Measurements from ENCODE around the gene ARHGEF33.

The ARHGEF33 gene

GRCh38 chr2:38856165-38856564 is 33.5 kb upstream of the ARHGEF33 start (continued):
- TF ChIP-seq ZBTB7A (tag by site-specific recombination; IDR thresholded peaks at IDR 0.05; ENCODE audit: low read depth) (no peak), ZNF660 (tag by site-specific recombination; IDR thresholded peaks at IDR 0.05) (no peak)

GRCh38 chr2:38862476-38862875 is 27.2 kb upstream of the ARHGEF33 start:
- CTCF ChIA-PET, result interaction anchor here (0.6 kb wide), 1 partner anchor 242 kb away, joined by 3 read pairs; no protein-coding TSS in a partner anchor
- TF ChIP-seq BCL11A (tag by site-specific recombination; IDR thresholded peaks at IDR 0.05; ENCODE audit: low read depth) (no peak), ZNF768 (tag by site-specific recombination; IDR thresholded peaks at IDR 0.05) (no peak)
- H3K36me3 ChIP-seq (ENCODE audit: control insufficient read depth in 2 of 2, insufficient read depth in 1 of 2, low read length in 2 of 2), result peaks cover 44 to 61% of the 10 kb centered on the region in 2 experiments

GRCh38 chr2:38863061-38863695 is 26.5 kb upstream of the ARHGEF33 start:
- H3K4me3 ChIP-seq (ENCODE audit: low read depth, low read length), result no peak overlapping the region
- CTCF ChIA-PET, result interaction anchor here (0.6 kb wide), 1 partner anchor 242 kb away, joined by 3 read pairs; no protein-coding TSS in a partner anchor
- peaks cover 43 to 59% of the 10 kb centered on the region in 2 experiments for H3K36me3 ChIP-seq (ENCODE audit: control insufficient read depth in 2 of 2, insufficient read depth in 1 of 2, low read length in 2 of 2)
- TF ChIP-seq SP3 (tag by site-specific recombination; IDR thresholded peaks at IDR 0.05) (no peak), ZNF513 (tag by site-specific recombination; IDR thresholded peaks at IDR 0.05) (no peak)
- POLR2A ChIA-PET, result no interaction called here
- H3K9me3 ChIP-seq (ENCODE audit: control insufficient read depth, insufficient read depth, low read depth, low read length), result no peaks in the 10 kb centered on the region
- no peak overlapping the region for H3K27ac ChIP-seq (ENCODE audit: extremely low read depth, low read depth, low read length)
- H3K4me1 ChIP-seq (ENCODE audit: control insufficient read depth, insufficient read depth, low read length), result peaks cover 19% of the 10 kb centered on the region

More at GRCh38 chr2:38862476-38862875, 27.2 kb upstream of the ARHGEF33 start:
- Histone ChIP-seq H3K27ac (ENCODE audit: extremely low read depth, low read depth, low read length) (no peak overlapping the region), H3K4me1 (ENCODE audit: control insufficient read depth, insufficient read depth, low read length) (peaks cover 19% of the 10 kb centered on the region), H3K9me3 (ENCODE audit: control insufficient read depth, insufficient read depth, low read depth, low read length) (no peaks in the 10 kb centered on the region), H3K4me3 (ENCODE audit: low read depth, low read length) (no peak overlapping the region)
- POLR2A ChIA-PET, result no interaction called here

- Histone ChIP-seq H3K4me3 (ENCODE audit: low read depth, low read length) (no peak overlapping the region), H3K4me1 (ENCODE audit: control insufficient read depth, insufficient read depth, low read length) (peaks cover 19% of the 10 kb centered on the region), H3K9me3 (ENCODE audit: control insufficient read depth, insufficient read depth, low read depth, low read length) (no peaks in the 10 kb centered on the region), H3K36me3 (ENCODE audit: control insufficient read depth in 2 of 2, insufficient read depth in 1 of 2, low read length in 2 of 2) (peaks cover 24 to 25% of the 10 kb centered on the region in 2 experiments), H3K27ac (ENCODE audit: extremely low read depth, low read depth, low read length) (no peak overlapping the region)
- TF ChIP-seq ZNF555 (tag by site-specific recombination; conservative IDR thresholded peaks at IDR 0.05), result no peak
- no peak for TF ChIP-seq REST (tag by site-specific recombination; IDR thresholded peaks at IDR 0.05)
- TF ChIP-seq ZNF837 (tag by site-specific recombination; IDR thresholded peaks at IDR 0.05), result no peak
- TF ChIP-seq SALL2 (tag by site-specific recombination; IDR thresholded peaks at IDR 0.05; ENCODE audit: borderline replicate concordance), result no peak
- TF ChIP-seq ZNF658 (tag by site-specific recombination; IDR thresholded peaks at IDR 0.05), result no peak
- TF ChIP-seq ZNF2 (tag by site-specific recombination; IDR thresholded peaks at IDR 0.05), result no peak
- TF ChIP-seq ZNF311 (tag by site-specific recombination; IDR thresholded peaks at IDR 0.05; ENCODE audit: borderline replicate concordance), result no peak
- TF ChIP-seq SP3 (tag by site-specific recombination; IDR thresholded peaks at IDR 0.05), result no peak
- no peak for TF ChIP-seq ZNF660 (tag by site-specific recombination; IDR thresholded peaks at IDR 0.05)
- TF ChIP-seq ZNF16 (tag by site-specific recombination; IDR thresholded peaks at IDR 0.05; ENCODE audit: low read depth), result no peak
- TF ChIP-seq ZNF24 (tag by site-specific recombination; IDR thresholded peaks at IDR 0.05), result no peak
- CTCF ChIA-PET, result interaction anchor here (0.5 kb wide), 1 partner anchor 183 kb away, joined by 3 read pairs; no protein-coding TSS in a partner anchor
- POLR2A ChIA-PET, result no interaction called here
Observed at GRCh38 chr2:38866773-38867443, 22.8 kb upstream of the ARHGEF33 start.
